Middle frontal gyrus (tissue), 1 donor: Measurements from ENCODE around the gene TRDN.

Source experiments
- DNase-seq: peaks from one replicate; pipeline ENCODE4 v3.0.0-alpha.2; 2015; ENCODE audit warnings: low spot score; ENCODE audit errors: extremely low spot score

TRDN gene, protein sequence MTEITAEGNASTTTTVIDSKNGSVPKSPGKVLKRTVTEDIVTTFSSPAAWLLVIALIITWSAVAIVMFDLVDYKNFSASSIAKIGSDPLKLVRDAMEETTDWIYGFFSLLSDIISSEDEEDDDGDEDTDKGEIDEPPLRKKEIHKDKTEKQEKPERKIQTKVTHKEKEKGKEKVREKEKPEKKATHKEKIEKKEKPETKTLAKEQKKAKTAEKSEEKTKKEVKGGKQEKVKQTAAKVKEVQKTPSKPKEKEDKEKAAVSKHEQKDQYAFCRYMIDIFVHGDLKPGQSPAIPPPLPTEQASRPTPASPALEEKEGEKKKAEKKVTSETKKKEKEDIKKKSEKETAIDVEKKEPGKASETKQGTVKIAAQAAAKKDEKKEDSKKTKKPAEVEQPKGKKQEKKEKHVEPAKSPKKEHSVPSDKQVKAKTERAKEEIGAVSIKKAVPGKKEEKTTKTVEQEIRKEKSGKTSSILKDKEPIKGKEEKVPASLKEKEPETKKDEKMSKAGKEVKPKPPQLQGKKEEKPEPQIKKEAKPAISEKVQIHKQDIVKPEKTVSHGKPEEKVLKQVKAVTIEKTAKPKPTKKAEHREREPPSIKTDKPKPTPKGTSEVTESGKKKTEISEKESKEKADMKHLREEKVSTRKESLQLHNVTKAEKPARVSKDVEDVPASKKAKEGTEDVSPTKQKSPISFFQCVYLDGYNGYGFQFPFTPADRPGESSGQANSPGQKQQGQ

GRCh38 chr6:123636782-123637181 lies at the start of gene TRDN:
TSS of gene TRDN (minus strand) at chr6:123636950. CDS start at chr6:123636775, 175 bp downstream.
- no peak for DNase-seq

- no peak for DNase-seq
These were observed 45.3 kb upstream of the TRDN start for GRCh38 chr6:123681957-123682462.

- no peak for DNase-seq
These were observed 41.1 kb upstream of the TRDN start for GRCh38 chr6:123677897-123678296.

DNA sequence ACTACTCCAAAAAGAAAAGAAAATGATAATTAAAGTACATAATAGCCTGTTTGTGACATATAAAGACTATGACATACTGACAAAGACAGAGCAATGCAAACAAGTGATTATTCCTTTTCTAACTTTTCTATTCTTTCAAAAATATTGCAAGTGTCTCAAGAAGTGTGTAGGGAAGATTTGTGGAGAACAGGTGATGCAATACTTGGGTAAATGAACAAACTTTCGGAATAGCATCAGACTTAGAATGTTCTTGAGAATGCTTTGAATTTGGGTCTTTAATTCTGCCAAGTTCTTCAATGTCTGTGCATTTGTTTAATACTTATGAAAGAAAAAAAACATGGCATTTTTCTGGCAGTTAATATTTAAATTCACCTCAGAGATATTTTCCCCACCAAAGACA lies 40.0 kb upstream of the TRDN start:
- DNase-seq: no peak

DNA sequence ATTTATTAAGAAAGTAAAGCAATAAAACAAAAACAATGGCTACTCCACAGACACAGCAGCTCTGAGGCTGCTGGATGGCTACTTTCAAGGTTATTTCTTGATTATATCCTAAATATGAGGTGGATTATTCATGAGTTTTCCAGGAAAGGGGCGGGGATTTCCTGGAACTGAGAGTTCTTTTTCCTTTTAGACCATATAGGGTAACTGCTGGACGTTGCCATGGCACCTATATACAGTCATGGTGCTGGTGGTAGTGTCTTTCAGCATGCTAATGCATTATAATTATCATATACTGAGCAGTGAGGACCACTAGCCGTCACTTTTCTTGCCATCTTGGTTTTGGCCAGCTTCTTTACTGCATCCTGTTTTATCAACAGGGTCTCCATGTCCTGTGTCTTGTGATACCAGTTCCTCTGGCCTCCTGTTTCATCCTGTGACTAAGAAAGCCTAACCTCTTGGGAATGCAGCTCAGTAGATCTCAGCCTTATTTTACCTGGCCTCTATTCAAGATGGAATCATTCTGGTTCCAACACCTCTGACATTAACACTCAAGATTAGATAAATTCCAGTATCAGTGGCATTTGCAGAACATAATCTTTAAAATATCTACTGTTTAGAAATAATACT lies 32.3 kb upstream of the TRDN start:
- no peak for DNase-seq

DNA sequence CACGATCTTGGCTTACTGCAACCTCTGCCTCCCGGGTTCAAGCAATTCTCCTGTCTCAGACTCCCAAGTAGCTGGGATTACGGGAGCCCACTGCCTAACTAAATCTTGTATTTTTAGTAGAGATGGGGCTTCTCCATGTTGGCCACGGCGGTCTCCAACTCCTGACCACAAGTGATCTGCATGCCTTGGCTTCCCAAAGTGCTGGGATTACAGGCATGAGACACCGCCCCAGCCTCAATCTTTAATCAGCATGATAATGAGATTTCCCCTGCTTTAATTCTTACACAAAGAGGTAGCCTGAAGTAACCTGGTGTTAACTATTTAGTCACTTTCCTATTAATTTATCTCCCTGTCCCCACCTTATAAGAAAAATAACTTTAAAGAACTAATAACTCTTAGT lies 31.3 kb upstream of the TRDN start:
- no peak for DNase-seq

- no peak for DNase-seq
These were observed 26.7 kb upstream of the TRDN start for GRCh38 chr6:123663436-123663835.

DNA sequence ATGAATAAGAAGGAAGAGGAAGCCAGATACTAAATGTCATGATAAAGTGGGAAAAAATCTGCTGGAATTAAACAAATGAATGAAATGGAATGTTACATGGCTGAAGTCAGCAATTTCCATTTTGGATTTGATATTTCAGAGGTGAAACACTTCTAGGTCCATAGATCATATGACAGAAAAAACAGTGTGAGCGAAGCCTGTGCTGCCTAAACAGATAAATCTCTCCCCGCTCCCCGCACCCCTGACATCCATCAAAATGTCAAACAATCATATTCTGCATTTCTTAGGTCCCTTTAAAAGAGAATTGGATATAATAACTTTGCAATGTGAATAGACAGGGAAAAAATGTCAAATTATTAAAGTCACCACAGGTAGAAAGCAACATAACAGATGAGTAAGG lies 26.0 kb upstream of the TRDN start:
- DNase-seq: no peak

DNA sequence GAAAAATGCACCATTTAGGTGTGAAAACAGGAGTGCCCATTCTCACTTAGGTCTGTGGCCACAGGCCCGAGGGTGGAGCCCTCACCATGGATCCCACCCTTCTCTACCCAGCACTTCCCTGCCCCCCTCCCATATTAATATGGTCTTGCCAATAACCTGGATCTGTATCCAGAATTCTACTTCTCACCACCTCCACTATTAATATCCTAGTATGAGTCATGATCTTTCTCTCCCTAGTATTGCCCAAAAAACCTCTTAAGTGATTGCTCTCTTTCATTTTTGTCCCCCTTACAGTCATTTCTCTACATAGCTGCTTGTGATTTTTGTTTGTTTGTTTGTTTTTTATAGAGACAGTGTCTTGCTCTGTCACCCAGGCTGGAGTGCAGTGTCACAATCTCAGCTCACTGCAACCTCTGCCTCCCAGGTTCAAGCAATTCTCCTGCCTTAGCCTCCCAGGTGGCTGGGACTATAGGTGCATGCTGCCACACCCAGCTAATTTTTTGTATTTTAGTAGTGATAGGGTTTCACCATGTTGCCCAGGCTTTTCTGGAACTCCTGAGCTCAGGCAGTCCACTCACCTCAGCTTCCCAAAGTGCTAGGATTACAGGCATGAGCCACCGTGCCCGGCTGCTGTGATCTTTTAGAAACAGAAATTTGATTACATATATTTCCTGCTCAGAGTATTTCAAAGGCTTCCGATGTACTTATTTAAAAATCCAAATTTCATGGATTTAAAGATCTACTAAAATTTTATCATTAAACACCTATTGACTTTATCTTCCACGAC lies 24.5 kb upstream of the TRDN start:
- DNase-seq: no peak

- DNase-seq: no peak
These were observed 23.4 kb upstream of the TRDN start for GRCh38 chr6:123659960-123660748.

DNA sequence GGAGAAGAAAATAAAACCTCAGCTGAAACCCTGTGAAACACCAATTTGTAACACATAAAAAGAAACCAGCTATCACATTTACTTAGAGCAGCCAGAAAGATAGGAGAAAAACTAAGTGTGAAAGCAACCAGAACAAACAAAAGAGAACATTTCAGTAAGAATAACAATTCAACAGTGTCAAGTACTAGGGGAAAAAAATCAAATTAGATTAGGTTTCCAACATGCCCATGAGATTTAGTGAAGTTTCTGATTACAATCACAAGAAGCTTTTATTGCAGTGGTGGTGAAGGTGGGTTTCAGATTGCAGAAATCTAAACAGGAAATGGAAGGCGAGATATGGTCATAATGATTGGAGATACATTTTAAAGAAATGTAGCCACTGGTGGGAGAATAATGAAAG lies 22.1 kb upstream of the TRDN start:
- DNase-seq: no peak

DNA sequence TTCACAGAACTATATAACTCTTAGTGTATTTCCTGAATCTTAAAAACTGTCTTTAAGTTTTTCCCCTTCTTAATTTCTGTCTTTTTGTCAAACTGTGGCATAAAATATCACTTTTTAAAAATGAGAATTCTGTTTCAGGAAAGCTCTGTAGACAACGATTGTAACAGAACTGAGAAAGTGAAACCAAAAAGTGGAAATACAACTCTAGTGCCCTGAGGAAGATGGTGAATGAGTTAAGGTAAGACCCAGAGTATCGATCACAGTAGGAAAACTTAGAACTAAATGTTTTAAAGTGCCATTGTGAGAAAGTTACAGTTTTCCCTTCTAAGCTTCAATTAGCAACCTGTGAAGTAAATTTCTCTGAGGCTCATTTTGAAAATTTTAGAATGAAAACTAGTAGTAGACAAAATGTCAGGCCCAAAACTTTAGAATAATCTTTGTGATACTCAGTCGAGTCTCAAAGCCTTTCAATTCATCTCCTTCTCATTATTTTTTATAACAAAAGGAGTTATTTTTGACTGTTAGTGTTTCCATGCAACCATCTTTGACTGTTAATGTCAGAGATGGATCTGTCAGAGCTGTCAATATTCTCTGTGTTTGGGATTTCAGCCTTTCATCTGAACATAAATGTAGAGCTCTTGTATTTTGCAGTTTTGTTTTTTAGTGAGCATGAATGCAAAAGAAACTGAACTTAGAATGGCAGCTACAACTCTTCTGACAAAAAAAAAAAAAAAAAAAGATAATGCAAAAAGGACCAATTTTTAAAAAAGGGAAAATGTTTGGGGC lies 19.0 kb upstream of the TRDN start:
- DNase-seq: no peak

- DNase-seq: no peak
These were observed 12.0 kb upstream of the TRDN start for GRCh38 chr6:123648723-123649122.

DNA sequence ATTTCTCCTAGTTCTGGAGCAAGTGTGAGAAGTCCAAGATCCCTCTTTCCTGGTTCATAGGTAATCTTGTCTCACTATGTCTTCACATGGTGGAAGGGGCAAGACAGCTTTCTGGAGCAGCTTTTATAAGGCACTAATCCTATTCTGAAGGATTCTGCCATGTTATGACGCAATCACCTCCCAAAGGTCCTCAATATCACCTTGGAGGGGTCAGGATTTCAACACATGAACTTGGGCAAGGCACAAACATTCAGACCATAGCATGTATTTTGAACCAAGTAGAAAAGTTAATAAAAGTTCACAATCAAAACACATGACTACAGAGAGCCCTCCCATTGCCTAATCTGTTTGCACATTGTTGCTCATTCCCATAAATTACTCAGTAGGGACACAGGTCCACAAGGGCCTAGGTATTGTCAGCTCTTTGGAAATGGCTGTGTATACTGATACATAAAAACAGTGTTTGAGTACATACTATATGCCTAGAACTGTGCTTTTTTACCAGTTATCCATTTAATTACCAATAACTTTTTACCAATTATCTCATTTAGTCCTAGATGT lies 11.3 kb upstream of the TRDN start:
- DNase-seq: no peak

- DNase-seq: no peak
These were observed 4.7 kb upstream of the TRDN start for GRCh38 chr6:123641497-123641896.

- DNase-seq: no peak
These were observed 3.9 kb upstream of the TRDN start for GRCh38 chr6:123640567-123641187.

DNA sequence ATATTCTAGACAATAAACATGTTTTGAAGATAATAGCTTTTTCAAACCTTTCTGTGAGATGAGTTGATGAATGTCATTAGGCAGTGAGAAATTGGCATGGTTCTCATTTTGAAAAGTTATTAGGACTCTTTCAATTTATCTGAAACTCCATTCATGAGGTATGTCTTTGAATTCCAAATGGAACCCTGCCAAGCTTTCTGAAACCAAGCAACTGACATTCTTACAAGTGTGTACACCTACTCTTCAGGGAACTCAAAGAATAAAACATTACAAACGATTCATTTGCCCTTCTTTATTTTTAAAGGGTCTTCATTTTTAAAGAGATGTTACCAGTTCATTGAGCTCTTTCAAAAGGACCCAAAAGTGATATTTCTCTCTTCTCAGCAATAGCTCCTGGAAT lies 2.1 kb upstream of the TRDN start:
- DNase-seq: no peak

DNA sequence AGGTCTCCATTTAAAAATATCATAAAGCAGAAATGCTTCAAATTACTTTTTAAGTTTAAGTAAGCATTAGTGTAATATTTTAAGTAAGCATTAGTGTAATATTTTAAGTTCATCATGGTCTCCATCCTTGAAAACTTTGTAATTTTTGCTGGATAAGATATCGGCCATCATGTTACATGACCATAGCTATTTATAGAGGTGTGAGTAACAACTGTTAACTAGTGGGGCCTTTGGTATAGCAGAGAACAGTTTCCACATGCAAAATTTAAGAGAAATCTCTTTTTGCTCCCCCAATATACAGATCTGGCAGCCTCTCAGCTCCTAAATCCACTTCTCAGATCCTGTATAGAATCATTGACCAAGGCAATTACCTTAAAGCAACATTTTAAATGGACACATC lies 468 bp downstream of the TRDN start:
- no peak for DNase-seq

- no peak for DNase-seq
These were observed 1.2 kb downstream of the TRDN start for GRCh38 chr6:123635567-123635966.
